ENCODE results near the gene CD83.

Gene CD83

GRCh38 chr6:14074476-14075094 is 43.0 kb upstream of the CD83 start:
- peak overlapping the region; percentile 27 for H3K4me3 ChIP-seq (ENCODE audit: control insufficient read depth, low read depth, low read length)
- no peak for DNase-seq (ENCODE audit: low read depth)
- no peak for TF ChIP-seq CTCF (conservative IDR thresholded peaks at IDR 0.05; ENCODE audit: control insufficient read depth, insufficient read depth, low read depth, low read length)

GRCh38 chr6:14075095-14075503 is 42.5 kb upstream of the CD83 start:
- DNase-seq (ENCODE audit: low read depth) = peak; percentile 39
- no peak for TF ChIP-seq CTCF (conservative IDR thresholded peaks at IDR 0.05; ENCODE audit: control insufficient read depth, insufficient read depth, low read depth, low read length)
- peak overlapping the region; percentile 27 for H3K4me3 ChIP-seq (ENCODE audit: control insufficient read depth, low read depth, low read length)

- TF ChIP-seq CTCF (conservative IDR thresholded peaks at IDR 0.05; ENCODE audit: control insufficient read depth, insufficient read depth, low read depth, low read length) = no peak
- no peak for DNase-seq (ENCODE audit: low read depth)
- H3K4me3 ChIP-seq (ENCODE audit: control insufficient read depth, low read depth, low read length) = no peak overlapping the region
Observed at GRCh38 chr6:14077193-14077867, 40.2 kb upstream of the CD83 start.

- no peak for DNase-seq (ENCODE audit: low read depth)
- TF ChIP-seq CTCF (conservative IDR thresholded peaks at IDR 0.05; ENCODE audit: control insufficient read depth, insufficient read depth, low read depth, low read length) = no peak
- H3K4me3 ChIP-seq (ENCODE audit: control insufficient read depth, low read depth, low read length) = no peak overlapping the region
Observed at GRCh38 chr6:14079433-14079832, 38.1 kb upstream of the CD83 start.

GRCh38 chr6:14079971-14080370 is 37.6 kb upstream of the CD83 start:
- no peak for TF ChIP-seq CTCF (conservative IDR thresholded peaks at IDR 0.05; ENCODE audit: control insufficient read depth, insufficient read depth, low read depth, low read length)
- no peak overlapping the region for H3K4me3 ChIP-seq (ENCODE audit: control insufficient read depth, low read depth, low read length)
- DNase-seq (ENCODE audit: low read depth) = no peak

GRCh38 chr6:14081126-14081525 is 36.4 kb upstream of the CD83 start:
- no peak for TF ChIP-seq CTCF (conservative IDR thresholded peaks at IDR 0.05; ENCODE audit: control insufficient read depth, insufficient read depth, low read depth, low read length)
- DNase-seq (ENCODE audit: low read depth) = no peak
- no peak overlapping the region for H3K4me3 ChIP-seq (ENCODE audit: control insufficient read depth, low read depth, low read length)
